GM23338 (cell line): ENCODE data around the gene PIM3.

Source experiments
- CREB1 ChIP-seq: fragments of 250-450 bp; sonication (Bioruptor Pico); IDR thresholded peaks from 2 replicates; pipeline ENCODE4 v1.5.0; 2020; ENCODE audit warnings: low read depth, mild to moderate bottlenecking, moderate library complexity
- CTCF ChIP-seq, 2 experiments: fragments of 200-600 bp in 1 of 2; sonication (generic) in 1 of 2; conservative IDR thresholded peaks; 2 replicates each; pipeline versions ENCODE4 v1.5.1 to v1.6.1; 2016 to 2017; ENCODE audit warnings: antibody characterized with exemption in 2 of 2, low read depth in 2 of 2, mild to moderate bottlenecking in 2 of 2, moderate library complexity in 1 of 2
- EZH2 ChIP-seq: fragments of 200-600 bp; sonication (generic); IDR thresholded peaks from one replicate; pipeline ENCODE4 v1.8.0; 2017; ENCODE audit warnings: antibody characterized with exemption, mild to moderate bottlenecking, low read depth; ENCODE audit not compliant: unreplicated experiment
- EZH2phosphoT487 ChIP-seq: fragments of 200-600 bp; sonication (generic); IDR thresholded peaks from one replicate; pipeline ENCODE4 v1.8.1; 2018; ENCODE audit warnings: antibody characterized with exemption; ENCODE audit not compliant: unreplicated experiment
- JUNB ChIP-seq: IDR thresholded peaks from one replicate; pipeline ENCODE4 v1.6.1; 2016; ENCODE audit warnings: antibody characterized with exemption; ENCODE audit not compliant: unreplicated experiment
- NANOG ChIP-seq: IDR thresholded peaks from 2 replicates; pipeline ENCODE4 v1.6.1; 2016; ENCODE audit warnings: antibody characterized with exemption, borderline replicate concordance
- POLR2AphosphoS5 ChIP-seq: IDR thresholded peaks from 2 replicates; pipeline ENCODE4 v1.6.1; 2016; ENCODE audit warnings: antibody characterized with exemption, low read depth
- REST ChIP-seq: IDR thresholded peaks from one replicate; pipeline ENCODE4 v1.6.1; 2018; ENCODE audit warnings: antibody characterized with exemption; ENCODE audit not compliant: unreplicated experiment
- STAT1 ChIP-seq: IDR thresholded peaks from one replicate; pipeline ENCODE4 v1.6.1; 2016; ENCODE audit warnings: antibody characterized with exemption; ENCODE audit not compliant: unreplicated experiment
- ZNF114 ChIP-seq: fragments of 250-450 bp; sonication (Bioruptor Pico); IDR thresholded peaks from 2 replicates; pipeline ENCODE4 v1.5.0; 2020; ENCODE audit warnings: mild to moderate bottlenecking, moderate library complexity
- ZNF331 ChIP-seq: fragments of 250-450 bp; sonication (Bioruptor Pico); IDR thresholded peaks from 2 replicates; pipeline ENCODE4 v1.5.0; 2020; ENCODE audit warnings: low read depth, mild to moderate bottlenecking, moderate library complexity
- ZNF462 ChIP-seq: fragments of 250-450 bp; sonication (Bioruptor Pico); IDR thresholded peaks from 2 replicates; pipeline ENCODE4 v1.5.0; 2020; ENCODE audit warnings: mild to moderate bottlenecking, moderate library complexity

- TF ChIP-seq CTCF (conservative IDR thresholded peaks at IDR 0.05; ENCODE audit: low read depth in 2 of 2) (no peak), EZH2phosphoT487 (no peak), EZH2 (no peak), POLR2AphosphoS5 (no peak), STAT1 (no peak), JUNB (no peak), CREB1 (CRISPR knock-in tag) (no peak), REST (no peak), NANOG (no peak), ZNF462 (CRISPR knock-in tag) (no peak), ZNF331 (CRISPR knock-in tag) (no peak), ZNF114 (CRISPR knock-in tag) (no peak)
Observed at GRCh38 chr22:49914256-49914655, 46.3 kb upstream of the PIM3 start.
